Mesothelial cell of epicardium (in vitro differentiated cells): ENCODE data around the gene SLC9A7. TPM values are rescaled to one million over a fixed set of nuclear protein-coding genes. Genes with fewer than 3 reads are reported as not detected.

Experiments used
- DNase-seq, 2 experiments: peaks; one replicate each; pipeline ENCODE4 v3.0.0; 2021; ENCODE audit warnings: low spot score in 2 of 2; ENCODE audit not compliant: unreplicated experiment in 2 of 2
- H3K27ac Mint-ChIP-seq: 2 replicates; pipeline ENCODE4 v1.8.0; 2021; ENCODE audit warnings: mixed read lengths
- H3K27me3 Mint-ChIP-seq: 2 replicates; pipeline ENCODE4 v1.8.0; 2021; ENCODE audit warnings: low read depth, mixed read lengths
- H3K36me3 Mint-ChIP-seq: 2 replicates; pipeline ENCODE4 v1.8.0; 2021; ENCODE audit warnings: mixed read lengths
- H3K4me1 Mint-ChIP-seq: 2 replicates; pipeline ENCODE4 v1.8.0; 2021; ENCODE audit warnings: mixed read lengths
- H3K4me3 Mint-ChIP-seq: 2 replicates; pipeline ENCODE4 v1.8.0; 2021; ENCODE audit warnings: mild to moderate bottlenecking, moderate library complexity, mixed read lengths
- H3K9me3 Mint-ChIP-seq: 2 replicates; pipeline ENCODE4 v1.8.0; 2021; ENCODE audit warnings: mixed read lengths
- total RNA-seq: library from RNA; stranded (reverse); gene quantifications from 3 replicates; pipeline ENCODE4 v1.2.1, GENCODE V29; 2021
- TF ChIP-seq, protein P1 (sequence below): fragments of 200-600 bp; sonication (generic); IDR thresholded peaks from one replicate; pipeline ENCODE4 v1.5.0; 2021; ENCODE audit warnings: antibody characterized with exemption; ENCODE audit not compliant: unreplicated experiment

The SLC9A7 gene
- total RNA-seq, 1 donor from 2014 or later, result 14.1 TPM

DNA sequence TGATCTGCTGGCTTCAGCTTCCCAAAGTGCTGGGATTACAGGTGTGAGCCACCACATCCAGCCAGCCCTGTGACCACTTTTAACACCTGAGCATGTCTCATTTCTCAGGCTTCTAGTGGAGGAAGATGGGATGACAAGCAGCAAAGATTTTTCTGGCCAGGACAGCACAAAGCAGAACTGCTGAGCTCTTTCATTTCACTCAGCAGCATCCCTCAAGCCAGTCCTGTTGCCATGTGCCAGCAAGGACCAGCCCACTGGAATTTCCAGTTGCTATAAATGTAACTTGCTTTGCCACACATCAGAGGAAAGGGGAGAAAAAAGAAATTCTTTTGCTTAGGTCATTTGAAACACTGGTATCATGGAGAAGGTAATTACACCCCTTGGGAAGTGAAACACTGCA lies 75.9 kb downstream of the SLC9A7 start:
- no peak for DNase-seq
- TF ChIP-seq, protein P1, sequence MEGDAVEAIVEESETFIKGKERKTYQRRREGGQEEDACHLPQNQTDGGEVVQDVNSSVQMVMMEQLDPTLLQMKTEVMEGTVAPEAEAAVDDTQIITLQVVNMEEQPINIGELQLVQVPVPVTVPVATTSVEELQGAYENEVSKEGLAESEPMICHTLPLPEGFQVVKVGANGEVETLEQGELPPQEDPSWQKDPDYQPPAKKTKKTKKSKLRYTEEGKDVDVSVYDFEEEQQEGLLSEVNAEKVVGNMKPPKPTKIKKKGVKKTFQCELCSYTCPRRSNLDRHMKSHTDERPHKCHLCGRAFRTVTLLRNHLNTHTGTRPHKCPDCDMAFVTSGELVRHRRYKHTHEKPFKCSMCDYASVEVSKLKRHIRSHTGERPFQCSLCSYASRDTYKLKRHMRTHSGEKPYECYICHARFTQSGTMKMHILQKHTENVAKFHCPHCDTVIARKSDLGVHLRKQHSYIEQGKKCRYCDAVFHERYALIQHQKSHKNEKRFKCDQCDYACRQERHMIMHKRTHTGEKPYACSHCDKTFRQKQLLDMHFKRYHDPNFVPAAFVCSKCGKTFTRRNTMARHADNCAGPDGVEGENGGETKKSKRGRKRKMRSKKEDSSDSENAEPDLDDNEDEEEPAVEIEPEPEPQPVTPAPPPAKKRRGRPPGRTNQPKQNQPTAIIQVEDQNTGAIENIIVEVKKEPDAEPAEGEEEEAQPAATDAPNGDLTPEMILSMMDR, result no peak
- H3K27me3 Mint-ChIP-seq, result no peaks in the 10 kb centered on the region
- no peaks in the 10 kb centered on the region for H3K4me1 Mint-ChIP-seq
- H3K4me3 Mint-ChIP-seq, result no peak overlapping the region
- H3K9me3 Mint-ChIP-seq, result peaks cover 21% of the 10 kb centered on the region
- no peak overlapping the region for H3K27ac Mint-ChIP-seq
- peaks cover 6% of the 10 kb centered on the region for H3K36me3 Mint-ChIP-seq

DNA sequence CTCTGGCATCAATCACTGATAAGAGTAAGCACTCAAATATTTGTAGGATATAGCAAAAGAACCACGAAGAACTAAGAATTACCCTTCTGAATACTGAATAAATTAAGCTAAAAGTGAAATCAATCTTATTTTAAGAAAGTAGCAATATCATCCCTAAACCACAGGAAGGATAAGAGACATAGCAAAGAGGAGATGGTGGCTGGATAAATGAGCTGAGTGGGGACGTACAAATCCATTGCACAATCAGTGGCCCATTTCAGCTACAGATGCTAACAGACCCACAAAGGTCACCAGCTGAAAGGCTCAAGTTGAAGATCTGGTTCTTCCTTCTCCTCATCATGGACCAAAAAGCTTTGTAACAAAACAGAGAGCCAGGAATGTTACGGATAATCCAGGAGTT lies 77.1 kb downstream of the SLC9A7 start:
- Mint-ChIP-seq H3K4me1 (no peaks in the 10 kb centered on the region), H3K9me3 (peaks cover 26% of the 10 kb centered on the region), H3K27me3 (no peaks in the 10 kb centered on the region), H3K36me3 (peaks cover 6% of the 10 kb centered on the region), H3K4me3 (no peak overlapping the region), H3K27ac (no peak overlapping the region)
- TF ChIP-seq, protein P1, result no peak
- DNase-seq, result no peak

DNA sequence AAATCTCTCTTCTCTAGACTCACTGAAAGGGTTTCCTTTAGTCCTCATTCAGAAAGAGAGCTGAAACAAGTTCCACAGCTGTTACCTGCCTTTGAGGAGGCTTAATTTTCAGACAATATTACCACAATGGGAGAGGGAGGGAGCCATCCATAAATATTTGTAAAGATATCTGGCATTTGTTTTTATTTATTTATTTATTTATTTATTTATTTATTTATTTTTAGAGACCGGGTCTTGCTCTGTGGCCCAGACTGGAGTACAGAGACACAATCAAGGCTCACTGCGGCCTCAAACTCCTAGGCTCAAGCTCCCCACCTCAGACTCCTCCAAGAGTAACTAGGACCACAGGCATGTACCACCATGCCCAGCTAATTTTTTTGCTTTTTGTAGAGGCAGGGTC lies 80.7 kb downstream of the SLC9A7 start:
- H3K9me3 Mint-ChIP-seq, result peaks cover 29% of the 10 kb centered on the region
- peaks cover 4% of the 10 kb centered on the region for H3K4me1 Mint-ChIP-seq
- no peaks in the 10 kb centered on the region for H3K27me3 Mint-ChIP-seq
- peaks cover 6% of the 10 kb centered on the region for H3K36me3 Mint-ChIP-seq
- no peak for DNase-seq
- TF ChIP-seq, protein P1, result no peak
- H3K4me3 Mint-ChIP-seq, result no peak overlapping the region
- H3K27ac Mint-ChIP-seq, result no peak overlapping the region

DNA sequence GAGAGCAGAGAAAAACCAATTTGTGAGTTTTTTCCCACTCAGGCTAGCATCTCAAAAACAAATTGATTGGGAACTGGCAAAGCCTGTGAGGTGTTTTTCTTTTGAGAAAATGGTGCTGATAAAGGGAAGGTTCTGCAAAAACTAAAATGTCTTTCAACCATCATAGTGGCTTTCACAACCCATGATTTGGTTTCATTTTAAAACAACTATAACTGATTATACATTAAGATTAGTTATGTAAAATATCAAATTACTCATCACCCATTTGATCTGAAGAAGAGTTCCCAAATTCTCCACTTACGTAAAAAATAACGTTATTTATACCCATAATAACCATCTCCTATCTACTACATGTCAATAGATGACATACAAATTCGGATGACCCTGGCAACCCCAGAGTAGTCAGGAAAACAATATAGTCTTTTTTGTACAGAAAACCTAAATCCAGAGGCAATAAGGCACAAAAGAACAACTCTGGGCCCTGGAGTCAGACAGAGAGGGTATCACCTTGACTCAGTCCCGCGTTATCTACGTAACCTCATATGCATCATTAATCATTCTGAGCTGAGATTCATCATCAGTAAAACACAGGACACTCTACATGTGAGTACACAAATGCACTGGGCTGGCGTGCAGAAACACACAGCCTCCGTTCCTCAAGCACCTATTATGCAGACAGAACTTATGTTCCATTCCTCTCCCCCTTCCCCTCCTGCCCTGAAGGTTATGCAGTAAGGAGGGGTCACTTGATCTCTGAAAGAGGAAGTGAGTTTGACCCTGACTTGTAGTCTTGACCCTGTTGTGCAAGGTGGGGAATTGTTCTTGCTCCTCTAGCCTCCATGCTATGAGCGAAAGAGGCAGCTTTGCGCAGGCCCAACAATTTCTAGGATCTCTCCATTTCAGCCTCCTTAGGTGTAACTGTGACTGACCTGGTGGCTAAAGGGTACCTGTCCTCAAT lies 82.2 kb downstream of the SLC9A7 start:
- TF ChIP-seq, protein P1, result no peak
- no peak for DNase-seq
- no peak overlapping the region for H3K4me3 Mint-ChIP-seq
- peaks cover 4% of the 10 kb centered on the region for H3K4me1 Mint-ChIP-seq
- H3K9me3 Mint-ChIP-seq, result peaks cover 29% of the 10 kb centered on the region
- H3K27me3 Mint-ChIP-seq, result no peaks in the 10 kb centered on the region
- H3K36me3 Mint-ChIP-seq, result peaks cover 6% of the 10 kb centered on the region
- H3K27ac Mint-ChIP-seq, result no peak overlapping the region

DNA sequence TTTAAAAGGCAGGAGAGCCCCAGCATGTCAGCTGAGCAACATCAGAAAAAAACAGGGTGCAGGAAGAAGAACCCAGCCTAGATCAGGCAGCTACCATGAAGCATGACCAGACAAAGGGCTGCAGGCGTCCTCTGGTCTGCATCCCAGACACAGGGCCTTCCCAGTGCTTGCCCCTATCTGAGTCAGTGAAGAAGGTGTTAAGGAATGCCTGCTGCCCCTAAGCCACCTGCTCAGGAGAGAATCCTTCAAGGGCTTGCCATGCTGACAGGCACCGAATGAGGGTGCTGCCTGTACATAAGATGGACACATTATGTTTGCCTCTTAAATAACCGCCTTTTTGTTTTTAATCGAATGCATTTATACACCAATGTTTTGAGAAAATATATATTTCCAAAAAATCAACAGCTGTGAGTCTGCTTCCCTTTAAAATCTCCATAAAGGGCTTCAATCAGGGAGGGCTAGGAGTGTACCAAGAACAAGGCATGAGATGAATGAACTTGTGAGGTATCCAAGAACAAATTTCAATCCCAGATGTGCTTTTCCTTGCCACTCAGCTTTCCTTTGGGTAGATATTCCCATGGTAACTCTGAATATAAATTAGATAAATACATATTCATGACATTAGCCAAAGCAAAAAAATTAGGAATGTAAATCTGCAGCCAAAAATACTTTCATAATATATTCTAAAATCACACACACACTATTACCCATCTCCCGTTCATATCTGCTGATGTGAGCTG lies 85.1 kb downstream of the SLC9A7 start:
- H3K9me3 Mint-ChIP-seq, result peaks cover 21% of the 10 kb centered on the region
- DNase-seq, result no peak
- no peak overlapping the region for H3K4me3 Mint-ChIP-seq
- no peaks in the 10 kb centered on the region for H3K27me3 Mint-ChIP-seq
- H3K36me3 Mint-ChIP-seq, result peaks cover 2% of the 10 kb centered on the region
- TF ChIP-seq, protein P1, result no peak
- no peak overlapping the region for H3K27ac Mint-ChIP-seq
- peaks cover 4% of the 10 kb centered on the region for H3K4me1 Mint-ChIP-seq
